ENCODE results near the gene KIAA0930.

- TF ChIP-seq CTCF (conservative IDR thresholded peaks at IDR 0.05; ENCODE audit: low read depth in 2 of 2) = peak in 1 of 2 experiments; percentile 16; a peak in 2 of 4 replicates
- TF ChIP-seq REST (IDR thresholded peaks at IDR 0.05; ENCODE audit: unreplicated experiment) = no peak
- no peak for TF ChIP-seq JUNB (IDR thresholded peaks at IDR 0.05; ENCODE audit: unreplicated experiment)
- no peak for TF ChIP-seq EZH2phosphoT487 (IDR thresholded peaks at IDR 0.05; ENCODE audit: unreplicated experiment)
- no peak for TF ChIP-seq POLR2AphosphoS5 (IDR thresholded peaks at IDR 0.05; ENCODE audit: low read depth)
- no peak for TF ChIP-seq CREB1 (CRISPR knock-in tag; IDR thresholded peaks at IDR 0.05; ENCODE audit: low read depth)
- no peak for TF ChIP-seq EZH2 (IDR thresholded peaks at IDR 0.05; ENCODE audit: low read depth, unreplicated experiment)
- no peak for TF ChIP-seq ZNF331 (CRISPR knock-in tag; IDR thresholded peaks at IDR 0.05; ENCODE audit: low read depth)
- TF ChIP-seq ETS1 (IDR thresholded peaks at IDR 0.05) = no peak
Observed at GRCh38 chr22:45159652-45160462, 80.8 kb downstream of the KIAA0930 start.

Data from GM23338 (cell line).